ENCODE measurements around the gene KRTAP23-1. TPM values are rescaled to one million over a fixed set of nuclear protein-coding genes. Genes with fewer than 3 reads are reported as not detected.

The KRTAP23-1 gene
- polyA plus RNA-seq, 1 of the 3 experiments (the other 2 are of a cell fraction), result not detected

DNA sequence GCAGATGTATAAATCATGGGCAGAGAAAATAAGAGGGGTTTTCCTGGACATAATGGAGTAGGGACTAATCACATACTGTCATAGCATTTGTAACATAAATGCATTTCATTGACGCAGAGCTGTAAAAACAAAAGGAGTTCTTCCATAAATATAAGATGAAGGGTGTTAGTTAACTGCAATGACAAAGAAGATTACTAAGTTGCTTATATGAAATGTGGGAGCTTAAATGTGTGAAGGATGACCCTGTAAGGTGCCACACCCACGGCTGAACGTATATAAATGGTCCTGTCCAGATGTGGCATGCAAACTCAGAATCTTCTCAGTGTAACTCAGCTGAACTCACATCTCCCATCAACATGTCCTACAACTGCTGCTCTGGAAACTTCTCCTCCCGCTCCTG, 47.3 kb upstream of the KRTAP23-1 start, which contains the start of gene KRTAP13-1 (continued):
- no peak for TF ChIP-seq POLR2AphosphoS5 (IDR thresholded peaks at IDR 0.05; ENCODE audit: low read depth, low read length)
- TF ChIP-seq, protein P1, sequence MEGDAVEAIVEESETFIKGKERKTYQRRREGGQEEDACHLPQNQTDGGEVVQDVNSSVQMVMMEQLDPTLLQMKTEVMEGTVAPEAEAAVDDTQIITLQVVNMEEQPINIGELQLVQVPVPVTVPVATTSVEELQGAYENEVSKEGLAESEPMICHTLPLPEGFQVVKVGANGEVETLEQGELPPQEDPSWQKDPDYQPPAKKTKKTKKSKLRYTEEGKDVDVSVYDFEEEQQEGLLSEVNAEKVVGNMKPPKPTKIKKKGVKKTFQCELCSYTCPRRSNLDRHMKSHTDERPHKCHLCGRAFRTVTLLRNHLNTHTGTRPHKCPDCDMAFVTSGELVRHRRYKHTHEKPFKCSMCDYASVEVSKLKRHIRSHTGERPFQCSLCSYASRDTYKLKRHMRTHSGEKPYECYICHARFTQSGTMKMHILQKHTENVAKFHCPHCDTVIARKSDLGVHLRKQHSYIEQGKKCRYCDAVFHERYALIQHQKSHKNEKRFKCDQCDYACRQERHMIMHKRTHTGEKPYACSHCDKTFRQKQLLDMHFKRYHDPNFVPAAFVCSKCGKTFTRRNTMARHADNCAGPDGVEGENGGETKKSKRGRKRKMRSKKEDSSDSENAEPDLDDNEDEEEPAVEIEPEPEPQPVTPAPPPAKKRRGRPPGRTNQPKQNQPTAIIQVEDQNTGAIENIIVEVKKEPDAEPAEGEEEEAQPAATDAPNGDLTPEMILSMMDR (IDR thresholded peaks at IDR 0.05), result no peak

DNA sequence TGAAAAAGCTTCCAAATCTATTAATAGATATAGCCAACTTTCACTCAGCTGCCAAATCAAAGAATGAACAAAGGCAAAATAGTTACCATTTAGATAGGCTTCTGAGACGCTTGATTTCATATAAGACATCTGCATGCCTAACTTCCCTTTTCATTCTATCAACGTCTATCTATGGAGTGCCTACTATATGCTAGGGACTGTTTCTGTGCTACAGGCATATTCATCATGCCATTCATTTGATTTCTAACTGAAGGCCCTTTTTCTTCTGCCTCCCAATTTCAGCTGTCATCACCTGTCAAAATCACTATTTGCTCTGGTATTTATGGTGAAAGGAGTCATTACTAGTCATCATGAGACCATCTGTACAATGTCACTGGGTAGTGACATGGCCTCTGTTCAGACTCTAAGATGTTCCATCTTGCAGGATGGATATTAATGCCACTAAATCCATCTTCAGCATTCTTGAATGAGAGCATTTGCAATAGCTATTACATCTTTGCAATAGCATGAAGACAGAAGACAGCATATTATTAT, 43.2 kb upstream of the KRTAP23-1 start:
- Histone ChIP-seq H3F3A (replicated peaks; ENCODE audit: insufficient read depth) (no peaks in the 10 kb centered on the region), H3K9ac (no peak overlapping the region), H3K36me3 (replicated peaks in 1 of 2; ENCODE audit: control insufficient read depth in 1 of 2, insufficient read depth in 2 of 2, low read length in 1 of 2) (no peaks in the 10 kb centered on the region), H3K79me2 (ENCODE audit: insufficient read depth) (no peaks in the 10 kb centered on the region), H3K27ac (ENCODE audit: low read depth in 2 of 2, low read length in 1 of 2) (no peak overlapping the region), H2AFZ (ENCODE audit: low read depth) (no peak overlapping the region), H3K4me3 (ENCODE audit: low read depth in 2 of 2, low read length in 1 of 2) (no peak overlapping the region), H4K20me1 (ENCODE audit: insufficient read depth) (no peaks in the 10 kb centered on the region), H3K27me3 (ENCODE audit: insufficient read depth) (peaks cover 9% of the 10 kb centered on the region), H3K4me2 (no peak overlapping the region), H3K9me3 (no peaks in the 10 kb centered on the region), H3K9me2 (no peaks in the 10 kb centered on the region), H3K4me1 (ENCODE audit: control insufficient read depth in 1 of 2, insufficient read depth in 2 of 2, low read depth in 1 of 2, low read length in 1 of 2) (no peaks in the 10 kb centered on the region)
- no peak for DNase-seq
- WGBS (ENCODE audit: low lambda C conversion rate), result 0% methylated on average over 2 of the region's 2 CpGs
- POLR2A ChIA-PET, result no interaction called here
- TF ChIP-seq EZH2phosphoT487 (IDR thresholded peaks at IDR 0.05; ENCODE audit: borderline replicate concordance, low read depth), result no peak
- TF ChIP-seq NRF1 (IDR thresholded peaks at IDR 0.05; ENCODE audit: low read depth, low read length), result no peak
- TF ChIP-seq, protein P2, sequence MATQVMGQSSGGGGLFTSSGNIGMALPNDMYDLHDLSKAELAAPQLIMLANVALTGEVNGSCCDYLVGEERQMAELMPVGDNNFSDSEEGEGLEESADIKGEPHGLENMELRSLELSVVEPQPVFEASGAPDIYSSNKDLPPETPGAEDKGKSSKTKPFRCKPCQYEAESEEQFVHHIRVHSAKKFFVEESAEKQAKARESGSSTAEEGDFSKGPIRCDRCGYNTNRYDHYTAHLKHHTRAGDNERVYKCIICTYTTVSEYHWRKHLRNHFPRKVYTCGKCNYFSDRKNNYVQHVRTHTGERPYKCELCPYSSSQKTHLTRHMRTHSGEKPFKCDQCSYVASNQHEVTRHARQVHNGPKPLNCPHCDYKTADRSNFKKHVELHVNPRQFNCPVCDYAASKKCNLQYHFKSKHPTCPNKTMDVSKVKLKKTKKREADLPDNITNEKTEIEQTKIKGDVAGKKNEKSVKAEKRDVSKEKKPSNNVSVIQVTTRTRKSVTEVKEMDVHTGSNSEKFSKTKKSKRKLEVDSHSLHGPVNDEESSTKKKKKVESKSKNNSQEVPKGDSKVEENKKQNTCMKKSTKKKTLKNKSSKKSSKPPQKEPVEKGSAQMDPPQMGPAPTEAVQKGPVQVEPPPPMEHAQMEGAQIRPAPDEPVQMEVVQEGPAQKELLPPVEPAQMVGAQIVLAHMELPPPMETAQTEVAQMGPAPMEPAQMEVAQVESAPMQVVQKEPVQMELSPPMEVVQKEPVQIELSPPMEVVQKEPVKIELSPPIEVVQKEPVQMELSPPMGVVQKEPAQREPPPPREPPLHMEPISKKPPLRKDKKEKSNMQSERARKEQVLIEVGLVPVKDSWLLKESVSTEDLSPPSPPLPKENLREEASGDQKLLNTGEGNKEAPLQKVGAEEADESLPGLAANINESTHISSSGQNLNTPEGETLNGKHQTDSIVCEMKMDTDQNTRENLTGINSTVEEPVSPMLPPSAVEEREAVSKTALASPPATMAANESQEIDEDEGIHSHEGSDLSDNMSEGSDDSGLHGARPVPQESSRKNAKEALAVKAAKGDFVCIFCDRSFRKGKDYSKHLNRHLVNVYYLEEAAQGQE (IDR thresholded peaks at IDR 0.05; ENCODE audit: low read depth, low read length), result no peak
- TF ChIP-seq MXI1 (IDR thresholded peaks at IDR 0.05; ENCODE audit: low read depth, low read length), result no peak
- TF ChIP-seq RFX5 (IDR thresholded peaks at IDR 0.05; ENCODE audit: low read length), result no peak
- TF ChIP-seq, protein P3, sequence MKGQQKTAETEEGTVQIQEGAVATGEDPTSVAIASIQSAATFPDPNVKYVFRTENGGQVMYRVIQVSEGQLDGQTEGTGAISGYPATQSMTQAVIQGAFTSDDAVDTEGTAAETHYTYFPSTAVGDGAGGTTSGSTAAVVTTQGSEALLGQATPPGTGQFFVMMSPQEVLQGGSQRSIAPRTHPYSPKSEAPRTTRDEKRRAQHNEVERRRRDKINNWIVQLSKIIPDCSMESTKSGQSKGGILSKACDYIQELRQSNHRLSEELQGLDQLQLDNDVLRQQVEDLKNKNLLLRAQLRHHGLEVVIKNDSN (IDR thresholded peaks at IDR 0.05; ENCODE audit: borderline replicate concordance, low read depth), result no peak
- TF ChIP-seq RAD21 (IDR thresholded peaks at IDR 0.05; ENCODE audit: low read length), result no peak
- TF ChIP-seq CHD2 (IDR thresholded peaks at IDR 0.05; ENCODE audit: low read length, partially characterized antibody), result no peak
- no peak for TF ChIP-seq YY1 (IDR thresholded peaks at IDR 0.05; ENCODE audit: low read depth)
- TF ChIP-seq SMC3 (IDR thresholded peaks at IDR 0.05; ENCODE audit: low read depth, low read length), result no peak
- TF ChIP-seq JUND (IDR thresholded peaks at IDR 0.05), result no peak
- TF ChIP-seq FOSL2 (IDR thresholded peaks at IDR 0.05; ENCODE audit: borderline replicate concordance, low read depth), result no peak
- CTCF ChIA-PET, result interaction anchor here (1.1 kb wide), 1 partner anchor 18 kb away, joined by 3 read pairs; no protein-coding TSS in a partner anchor

Measured in SK-N-SH (cell line).